Subcutaneous adipose tissue (tissue), 4 donors: ENCODE measurements around the gene FCSK. TPM values are rescaled to one million over a fixed set of nuclear protein-coding genes. Genes with fewer than 3 reads are reported as not detected.

Experiments
- total RNA-seq, 4 donors: library from RNA; depleted of rRNA; stranded (reverse); fragments of >200 nt; gene quantifications; one replicate each; pipeline ENCODE4 v1.1.0, GENCODE V29; 2016
- TF ChIP-seq, protein P1 (sequence below): fragments of 450-650 bp; IDR thresholded peaks from one replicate; pipeline ENCODE4 v1.5.1; 2016; ENCODE audit warnings: low read depth, mild to moderate bottlenecking, control low read depth, antibody characterized with exemption, moderate library complexity

Gene FCSK
- total RNA-seq, 4 donors from 2014 or later: 2.0 to 25.1 (median 12.0) TPM

DNA sequence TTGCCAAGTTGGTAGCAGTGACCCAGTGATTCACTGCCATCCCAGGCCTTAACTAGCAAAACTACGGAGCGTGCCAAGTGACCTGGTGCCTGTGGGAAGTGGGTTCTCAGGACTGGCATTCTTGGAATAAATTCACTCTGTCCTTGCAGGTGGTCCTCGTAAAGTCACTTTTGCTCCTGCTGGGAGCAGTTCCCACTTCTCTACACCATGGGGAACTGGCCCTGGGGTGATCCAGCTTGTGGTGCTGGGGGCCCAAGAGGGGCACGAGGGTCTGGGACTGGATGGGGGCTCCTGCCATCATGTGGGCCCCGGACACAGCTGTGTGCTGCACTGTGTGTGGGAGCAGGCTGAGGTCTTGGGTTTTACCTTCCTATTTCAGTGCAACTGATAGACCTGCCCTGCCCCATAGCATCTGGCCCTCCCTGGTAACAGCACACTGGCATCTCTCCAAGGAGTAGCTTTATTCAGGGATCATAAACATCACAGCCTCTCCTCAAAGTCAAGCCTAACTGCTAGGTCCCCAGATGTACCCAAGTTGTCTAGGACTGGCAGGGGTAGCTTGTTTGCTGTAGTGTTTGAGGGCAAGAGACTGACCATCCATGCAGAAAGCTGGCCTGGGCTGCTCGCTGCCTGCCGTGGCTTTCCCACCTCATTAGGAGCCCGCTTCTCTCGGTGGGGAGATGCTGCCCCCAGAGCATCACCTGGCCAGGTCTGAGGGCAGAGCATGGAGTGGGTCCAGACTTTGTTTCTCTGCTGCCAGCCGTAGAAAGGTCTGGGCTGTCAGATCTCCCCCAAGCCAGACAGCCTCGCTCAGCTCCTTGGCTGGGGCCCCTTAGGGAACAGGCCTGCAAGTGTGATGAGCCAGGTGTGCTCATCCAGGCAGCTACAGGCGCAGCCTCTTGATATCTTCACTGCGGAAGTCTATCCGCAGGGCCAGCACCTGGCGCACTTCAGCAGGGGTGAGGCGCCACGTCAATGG, 26.0 kb downstream of the FCSK start:
- TF ChIP-seq, protein P1, sequence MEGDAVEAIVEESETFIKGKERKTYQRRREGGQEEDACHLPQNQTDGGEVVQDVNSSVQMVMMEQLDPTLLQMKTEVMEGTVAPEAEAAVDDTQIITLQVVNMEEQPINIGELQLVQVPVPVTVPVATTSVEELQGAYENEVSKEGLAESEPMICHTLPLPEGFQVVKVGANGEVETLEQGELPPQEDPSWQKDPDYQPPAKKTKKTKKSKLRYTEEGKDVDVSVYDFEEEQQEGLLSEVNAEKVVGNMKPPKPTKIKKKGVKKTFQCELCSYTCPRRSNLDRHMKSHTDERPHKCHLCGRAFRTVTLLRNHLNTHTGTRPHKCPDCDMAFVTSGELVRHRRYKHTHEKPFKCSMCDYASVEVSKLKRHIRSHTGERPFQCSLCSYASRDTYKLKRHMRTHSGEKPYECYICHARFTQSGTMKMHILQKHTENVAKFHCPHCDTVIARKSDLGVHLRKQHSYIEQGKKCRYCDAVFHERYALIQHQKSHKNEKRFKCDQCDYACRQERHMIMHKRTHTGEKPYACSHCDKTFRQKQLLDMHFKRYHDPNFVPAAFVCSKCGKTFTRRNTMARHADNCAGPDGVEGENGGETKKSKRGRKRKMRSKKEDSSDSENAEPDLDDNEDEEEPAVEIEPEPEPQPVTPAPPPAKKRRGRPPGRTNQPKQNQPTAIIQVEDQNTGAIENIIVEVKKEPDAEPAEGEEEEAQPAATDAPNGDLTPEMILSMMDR: no peak

DNA sequence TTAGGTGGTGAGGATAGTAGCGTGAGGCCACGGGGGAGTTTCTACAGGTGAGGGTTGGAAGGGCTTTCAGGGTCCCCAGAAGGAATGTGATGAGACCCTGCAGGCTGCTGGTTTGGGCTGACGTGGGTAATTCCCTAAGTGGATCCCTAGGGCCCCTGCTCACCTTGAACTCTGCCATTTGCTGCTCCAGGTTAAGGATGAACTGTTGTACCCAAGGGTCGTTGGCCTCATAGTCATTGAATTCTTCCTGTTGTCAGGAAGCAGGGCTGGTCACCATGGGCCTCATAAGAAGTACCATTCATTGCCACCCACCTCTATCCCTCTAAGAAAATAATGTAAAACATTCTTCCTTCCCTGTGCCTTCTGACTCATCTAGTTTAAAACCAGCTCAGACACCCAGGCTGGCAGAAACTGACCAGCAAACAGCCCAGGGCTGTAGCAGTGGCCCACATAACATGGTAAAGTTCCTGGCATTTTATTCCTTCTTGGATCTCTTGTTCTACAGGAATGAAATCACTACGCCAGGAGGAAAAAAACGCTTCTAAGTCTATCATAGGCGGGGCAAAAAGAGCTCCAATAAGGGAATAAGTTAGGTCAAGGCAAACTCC, 27.6 kb downstream of the FCSK start:
- TF ChIP-seq, protein P1: no peak

DNA sequence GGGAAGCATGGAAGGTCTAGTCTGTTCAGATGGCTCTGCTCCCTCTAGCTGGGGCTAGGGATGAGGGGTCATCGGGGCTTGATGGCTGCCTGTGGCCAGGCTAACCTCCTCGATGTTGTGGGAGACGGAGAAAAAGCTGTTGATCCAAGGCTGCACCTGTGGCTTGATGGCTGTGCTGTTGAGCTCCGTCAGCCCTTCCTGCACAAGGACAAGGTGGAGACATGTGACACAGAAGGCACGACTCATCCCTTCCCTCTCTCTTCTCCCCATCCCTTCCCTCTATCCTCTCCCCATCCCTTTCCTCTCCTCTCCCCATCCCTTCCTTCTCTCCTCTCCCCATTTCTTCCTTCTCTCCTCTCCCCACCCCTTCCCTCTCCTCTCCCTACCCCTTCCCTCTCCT, 28.2 kb downstream of the FCSK start:
- TF ChIP-seq, protein P1: no peak

DNA sequence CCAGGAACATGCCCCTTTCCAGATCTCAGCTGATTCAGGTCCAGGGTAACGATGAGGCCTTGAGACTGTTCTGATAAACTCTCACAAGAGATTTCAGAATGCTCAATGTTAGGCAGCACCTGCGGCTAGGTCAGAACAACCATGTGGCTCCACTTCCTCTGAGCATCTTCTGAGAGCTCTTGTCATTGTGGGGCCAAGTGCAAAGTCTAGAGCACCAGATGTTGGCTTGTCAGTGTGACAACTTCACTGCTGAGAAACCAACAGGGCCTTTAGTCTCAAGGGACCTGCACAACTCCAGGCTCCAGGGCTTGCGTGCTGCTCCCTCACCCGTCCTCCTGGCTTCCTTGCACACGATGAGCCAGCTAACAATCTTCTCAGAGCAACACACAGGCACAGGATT, 29.0 kb downstream of the FCSK start:
- TF ChIP-seq, protein P1: no peak

DNA sequence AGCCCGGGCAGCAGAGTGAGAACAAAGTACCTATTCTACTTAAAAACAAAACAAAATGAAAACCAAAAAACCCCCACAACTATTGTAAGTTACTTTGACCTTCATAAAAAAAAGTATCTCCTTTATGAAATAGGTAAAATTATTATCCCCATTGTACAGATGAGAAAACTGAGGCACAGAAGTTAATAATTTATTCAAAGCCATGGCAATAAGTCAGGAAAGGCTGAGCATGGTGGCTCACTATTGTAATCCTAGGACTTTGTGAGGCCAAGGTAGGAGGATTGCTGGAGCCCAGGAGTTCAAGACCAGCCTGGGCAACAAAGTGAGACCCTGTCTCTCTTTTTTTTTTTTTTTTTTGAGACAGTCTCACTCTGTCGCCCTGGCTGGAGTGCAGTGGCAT, 30.5 kb downstream of the FCSK start:
- TF ChIP-seq, protein P1: no peak

DNA sequence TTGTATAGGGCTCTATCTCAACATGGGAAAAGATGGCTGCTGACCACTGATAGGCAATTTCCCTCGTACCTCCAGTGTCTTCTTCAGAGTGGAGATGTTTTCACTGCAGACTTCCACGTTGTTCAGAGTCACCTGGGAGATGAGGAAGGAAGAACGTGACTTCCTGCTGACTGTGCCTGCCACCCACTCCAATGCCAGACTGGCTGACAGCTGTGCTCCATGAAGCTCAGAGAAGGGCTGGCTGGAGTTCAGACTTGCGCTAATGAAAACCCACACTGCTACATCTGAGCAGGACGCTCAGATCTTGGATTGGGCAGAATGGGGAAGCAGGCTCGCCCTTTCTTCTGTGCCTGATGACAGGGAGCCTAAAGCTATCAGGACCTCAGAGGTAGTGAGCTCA, 35.9 kb downstream of the FCSK start:
- TF ChIP-seq, protein P1: no peak

DNA sequence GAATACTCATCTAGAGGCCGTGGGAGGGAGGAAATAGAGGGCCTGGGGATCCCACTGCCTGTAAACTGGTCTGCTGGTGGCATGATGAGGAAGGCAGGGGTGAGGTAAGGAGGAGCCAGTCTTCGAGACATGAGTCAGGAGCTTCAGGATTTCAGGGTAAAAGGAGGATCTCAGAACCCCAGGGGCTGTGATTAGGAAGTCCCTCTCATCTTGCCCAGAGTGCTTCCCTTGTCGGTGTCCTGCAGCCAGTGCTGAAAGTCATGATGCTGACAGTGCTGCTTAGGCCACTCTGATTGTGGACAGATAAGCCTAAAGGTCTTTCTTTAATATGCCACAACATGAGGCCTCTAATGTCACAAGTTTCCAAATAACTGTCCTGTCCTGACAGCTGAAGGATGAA, 39.4 kb downstream of the FCSK start:
- TF ChIP-seq, protein P1: no peak
